HG02642 (cell line): ENCODE data around the gene SOCS2.

ENCODE experiments used
- ATAC-seq: cut with Tn5 transposase; IDR thresholded peaks from one replicate; pipeline ENCODE4 v1.9.1; 2021; ENCODE audit warnings: mild to moderate bottlenecking; ENCODE audit not compliant: unreplicated experiment, poor library complexity

The SOCS2 gene

GRCh38 chr12:93563807-93564538, 8.5 kb upstream of the SOCS2 start:
- peak; percentile 46 for ATAC-seq

- no peak for ATAC-seq
Observed at GRCh38 chr12:93565760-93566159, 6.7 kb upstream of the SOCS2 start.

GRCh38 chr12:93567174-93567573, 5.3 kb upstream of the SOCS2 start:
- no peak for ATAC-seq

- no peak for ATAC-seq
Observed at GRCh38 chr12:93568091-93568490, 4.4 kb upstream of the SOCS2 start.

- ATAC-seq, result no peak
Observed at GRCh38 chr12:93569301-93569655, 3.2 kb upstream of the SOCS2 start.

GRCh38 chr12:93569656-93570551, 2.6 kb upstream of the SOCS2 start:
- ATAC-seq, result peak; percentile 53

- ATAC-seq, result peak; percentile 48
Observed at GRCh38 chr12:93570552-93571364, 1.7 kb upstream of the SOCS2 start.

GRCh38 chr12:93571365-93571924, 1.0 kb upstream of the SOCS2 start:
- peak; percentile 24 for ATAC-seq

GRCh38 chr12:93572712-93573551, 457 bp downstream of the SOCS2 start:
- ATAC-seq, result no peak

GRCh38 chr12:93573552-93574223, 1.2 kb downstream of the SOCS2 start:
- ATAC-seq, result no peak

- ATAC-seq, result no peak
Observed at GRCh38 chr12:93577222-93577621, 4.7 kb downstream of the SOCS2 start.

- no peak for ATAC-seq
Observed at GRCh38 chr12:93578221-93578620, 5.7 kb downstream of the SOCS2 start.

- ATAC-seq, result no peak
Observed at GRCh38 chr12:93580682-93581081, 8.2 kb downstream of the SOCS2 start.

GRCh38 chr12:93581370-93581769, 8.9 kb downstream of the SOCS2 start:
- ATAC-seq, result no peak

- ATAC-seq, result no peak
Observed at GRCh38 chr12:93582351-93582750, 9.9 kb downstream of the SOCS2 start.

- no peak for ATAC-seq
Observed at GRCh38 chr12:93583627-93584392, 11.3 kb downstream of the SOCS2 start.

GRCh38 chr12:93585247-93585646, 12.8 kb downstream of the SOCS2 start:
- ATAC-seq, result no peak

GRCh38 chr12:93587611-93588010, 15.1 kb downstream of the SOCS2 start:
- no peak for ATAC-seq
